HG03196 (cell line): ENCODE measurements around the gene ANAPC2.

Experiments
- ATAC-seq: cut with Tn5 transposase; IDR thresholded peaks from one replicate; pipeline ENCODE4 v1.9.1; 2021; ENCODE audit not compliant: unreplicated experiment

The ANAPC2 gene

GRCh38 chr9:137216188-137216965 is 28.0 kb upstream of the ANAPC2 start:
- ATAC-seq = no peak

GRCh38 chr9:137215196-137215986 is 27.0 kb upstream of the ANAPC2 start:
- no peak for ATAC-seq

GRCh38 chr9:137214620-137215019 is 26.3 kb upstream of the ANAPC2 start:
- no peak for ATAC-seq

GRCh38 chr9:137213160-137214060 is 25.1 kb upstream of the ANAPC2 start:
- ATAC-seq = no peak

- no peak for ATAC-seq
Measured at GRCh38 chr9:137212520-137212919, 24.2 kb upstream of the ANAPC2 start.

- no peak for ATAC-seq
Measured at GRCh38 chr9:137211532-137211931, 23.2 kb upstream of the ANAPC2 start.

GRCh38 chr9:137206602-137207001 is 18.2 kb upstream of the ANAPC2 start:
- ATAC-seq = no peak

GRCh38 chr9:137205126-137206069 is 17.0 kb upstream of the ANAPC2 start, which contains the start of the genes NDOR1 and TMEM203:
Gene NDOR1, plus strand, starts transcription at chr9:137205700. Its CDS starts 78 bp downstream, at chr9:137205778.
Gene TMEM203, minus strand, starts transcription at chr9:137205648. Its CDS starts 234 bp downstream, at chr9:137205414.
- ATAC-seq = peak; percentile 40

GRCh38 chr9:137204731-137205125 is 16.4 kb upstream of the ANAPC2 start:
- no peak for ATAC-seq

GRCh38 chr9:137202966-137203365 is 14.6 kb upstream of the ANAPC2 start:
- ATAC-seq = no peak

GRCh38 chr9:137201205-137201868 is 13.0 kb upstream of the ANAPC2 start:
- no peak for ATAC-seq

GRCh38 chr9:137200311-137201204 is 12.2 kb upstream of the ANAPC2 start, which contains the start of gene TPRN:
Gene TPRN, minus strand, starts transcription at chr9:137200741. Its CDS starts 30 bp downstream, at chr9:137200711.
- peak; percentile 85 for ATAC-seq

- ATAC-seq = no peak
Measured at GRCh38 chr9:137199411-137200121, 11.2 kb upstream of the ANAPC2 start.

- ATAC-seq = no peak
Measured at GRCh38 chr9:137198902-137199283, 10.5 kb upstream of the ANAPC2 start.

GRCh38 chr9:137198051-137198901 is 9.9 kb upstream of the ANAPC2 start:
- no peak for ATAC-seq

GRCh38 chr9:137195525-137196220 is 7.3 kb upstream of the ANAPC2 start:
- ATAC-seq = no peak
